Activated CD4-positive, alpha-beta memory T cell treated with anti-CD3 and anti-CD28 coated beads for 36 hours (primary cell): Measurements from ENCODE around the gene KRT2. TPM values are rescaled to one million over a fixed set of nuclear protein-coding genes. Genes with fewer than 3 reads are reported as not detected.

Experiments
- CTCF ChIA-PET: fragments of 350-600 bp; sonication (Branson Sonifier 250); formaldehyde crosslinking; loops from one replicate; lab custom pipeline; 2021; ENCODE audit warnings: antibody characterized with exemption, inconsistent platforms; lab: Charles Lee
- POLR2A ChIA-PET: fragments of 350-600 bp; sonication (Branson Sonifier 250); formaldehyde crosslinking; loops from one replicate; lab custom pipeline; 2021; ENCODE audit warnings: antibody characterized with exemption; lab: Charles Lee
- DNase-seq: peaks from one replicate; pipeline ENCODE4 v3.0.0-alpha.2; 2020
- H3K27ac Mint-ChIP-seq: one replicate; pipeline ENCODE4 v1.8.0; 2021; ENCODE audit warnings: mixed read lengths
- H3K27me3 Mint-ChIP-seq: one replicate; pipeline ENCODE4 v1.8.0; 2021; ENCODE audit warnings: mixed read lengths
- H3K36me3 Mint-ChIP-seq: one replicate; pipeline ENCODE4 v1.8.0; 2021; ENCODE audit warnings: mixed read lengths
- H3K4me1 Mint-ChIP-seq: one replicate; pipeline ENCODE4 v1.8.0; 2021; ENCODE audit warnings: low read depth, mixed read lengths
- H3K4me3 Mint-ChIP-seq: one replicate; pipeline ENCODE4 v1.8.0; 2021; ENCODE audit warnings: mild to moderate bottlenecking, mixed read lengths
- H3K9me3 Mint-ChIP-seq: one replicate; pipeline ENCODE4 v1.8.0; 2021; ENCODE audit warnings: mixed read lengths
- intact Hi-C: fragments of 100-400 bp; cut with micrococcal nuclease; formaldehyde crosslinking; loops from one replicate; pipeline ENCODE4 v1.15.1; 2023
- total RNA-seq, 2 experiments: library from RNA; stranded (reverse); gene quantifications; one replicate each; pipeline ENCODE4 v1.2.3, GENCODE V29; 2021

The KRT2 gene
- total RNA-seq, result not detected

DNA sequence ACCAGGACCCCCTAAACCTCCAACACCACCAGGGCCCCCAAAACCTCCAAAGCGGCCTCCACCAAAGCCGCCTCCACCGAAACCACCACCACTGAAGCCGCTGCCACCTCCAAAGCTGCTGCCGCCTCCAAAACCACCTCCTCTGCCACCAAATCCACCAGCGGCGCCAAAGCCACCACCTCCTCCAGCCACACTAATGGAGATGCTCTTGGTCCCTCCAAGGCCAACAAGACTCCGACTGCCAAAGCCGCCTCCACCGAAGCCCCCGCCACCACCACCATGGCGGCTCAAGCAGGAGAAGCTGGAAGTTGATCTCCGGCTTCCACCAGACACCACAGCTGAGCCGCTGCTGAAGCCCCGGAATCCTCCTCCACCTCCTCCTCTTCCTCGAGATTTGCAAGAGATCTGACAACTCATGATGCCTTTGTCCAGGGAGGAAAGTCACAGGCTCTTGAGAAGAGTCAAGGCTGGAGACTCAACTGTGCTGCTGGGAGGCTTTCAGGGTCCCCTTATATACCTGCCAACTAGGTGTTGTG lies at the start of gene KRT2:
TSS of gene KRT2 (minus strand) at position 486 of the 536 bp plus-strand sequence. CDS start at position 417, 69 bp downstream.
- Mint-ChIP-seq H3K4me1 (peaks cover 12% of the 10 kb centered on the region), H3K9me3 (no peaks in the 10 kb centered on the region), H3K27me3 (peaks cover 5% of the 10 kb centered on the region), H3K4me3 (no peak within 1 kb of the TSS), H3K36me3 (no peaks in the 10 kb centered on the region), H3K27ac (no peak within 1 kb of the TSS)
- DNase-seq, result no peak
- CTCF ChIA-PET, result no interaction called here
- intact Hi-C loops, result no loop called here
- POLR2A ChIA-PET, result no interaction called here

DNA sequence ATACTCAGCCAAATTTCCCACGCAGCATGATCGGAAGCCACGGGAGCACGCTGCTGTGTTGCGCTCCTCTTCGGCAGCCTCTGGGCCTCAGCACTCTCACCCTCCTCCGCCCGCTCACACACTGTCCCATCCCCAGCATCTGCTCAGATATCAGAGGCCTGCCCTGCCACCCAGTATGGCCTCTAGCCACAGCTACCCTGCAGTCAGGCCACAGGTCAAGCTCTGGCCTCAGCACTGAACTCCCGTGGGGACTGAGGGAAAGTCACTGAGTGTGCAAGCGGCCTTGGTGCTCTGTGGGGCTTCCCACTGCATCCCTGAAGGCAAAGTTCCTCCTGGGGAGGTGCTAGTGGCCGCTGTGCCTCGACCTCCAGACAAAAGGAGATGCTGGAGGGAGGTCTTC lies 49.3 kb upstream of the KRT2 start:
- no peaks in the 10 kb centered on the region for H3K4me1 Mint-ChIP-seq
- H3K4me3 Mint-ChIP-seq, result no peak overlapping the region
- ChIA-PET POLR2A (no interaction called here), CTCF (no interaction called here)
- no peaks in the 10 kb centered on the region for H3K9me3 Mint-ChIP-seq
- intact Hi-C loops, result no loop called here
- no peak for DNase-seq
- peaks cover 15% of the 10 kb centered on the region for H3K27me3 Mint-ChIP-seq
- no peak overlapping the region for H3K27ac Mint-ChIP-seq
- no peaks in the 10 kb centered on the region for H3K36me3 Mint-ChIP-seq

DNA sequence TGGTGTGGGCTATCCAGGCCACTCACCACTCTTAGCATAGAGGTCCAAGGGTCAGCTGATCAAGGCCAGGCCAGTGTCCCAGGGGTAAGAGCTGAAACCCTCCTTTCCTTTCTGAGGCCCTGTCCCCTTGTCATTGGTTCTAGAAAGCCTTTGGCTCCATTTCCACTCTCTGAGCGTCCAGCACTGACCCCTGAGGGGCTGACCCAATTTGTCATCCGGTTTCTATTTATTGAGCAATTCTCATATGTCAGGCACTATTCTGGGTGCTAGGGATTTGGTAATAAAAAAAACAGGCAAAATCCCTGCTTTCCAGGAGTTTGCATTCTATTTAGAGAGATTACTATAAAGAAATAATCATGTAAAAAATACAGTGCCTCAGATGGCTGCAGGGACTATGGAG lies 47.9 kb upstream of the KRT2 start:
- peaks cover 15% of the 10 kb centered on the region for H3K27me3 Mint-ChIP-seq
- ChIA-PET CTCF (no interaction called here), POLR2A (no interaction called here)
- H3K4me3 Mint-ChIP-seq, result no peak overlapping the region
- no peak overlapping the region for H3K27ac Mint-ChIP-seq
- intact Hi-C loops, result loop anchor here (10.0 kb wide), 1 partner anchor 175 kb away; no protein-coding TSS in a partner anchor
- no peaks in the 10 kb centered on the region for H3K9me3 Mint-ChIP-seq
- H3K4me1 Mint-ChIP-seq, result no peaks in the 10 kb centered on the region
- no peak for DNase-seq
- no peaks in the 10 kb centered on the region for H3K36me3 Mint-ChIP-seq

DNA sequence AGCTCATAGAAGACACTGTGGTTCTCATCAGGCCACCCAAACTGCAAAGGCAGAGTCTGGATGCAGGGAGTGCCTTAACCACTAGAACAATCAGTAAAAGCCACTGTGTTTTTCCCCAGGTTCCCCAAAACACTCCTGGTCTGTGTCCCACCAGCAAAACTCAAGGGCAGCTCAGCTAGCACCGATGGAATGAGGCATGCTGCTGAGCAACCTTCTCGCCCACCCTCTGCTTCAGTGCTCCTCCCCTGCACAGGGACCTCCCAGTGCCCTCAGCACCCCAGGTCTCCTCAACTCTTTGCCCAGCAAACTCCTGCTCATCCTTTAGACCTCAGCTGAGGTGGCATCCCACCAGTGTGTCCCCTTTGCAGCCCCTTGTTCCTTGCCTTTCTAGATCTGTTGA lies 47.4 kb upstream of the KRT2 start:
- Mint-ChIP-seq H3K36me3 (no peaks in the 10 kb centered on the region), H3K9me3 (no peaks in the 10 kb centered on the region), H3K27ac (no peak overlapping the region), H3K27me3 (peaks cover 15% of the 10 kb centered on the region), H3K4me3 (no peak overlapping the region), H3K4me1 (no peaks in the 10 kb centered on the region)
- intact Hi-C loops, result loop anchor here (10.0 kb wide), 1 partner anchor 175 kb away; no protein-coding TSS in a partner anchor
- DNase-seq, result no peak
- ChIA-PET CTCF (no interaction called here), POLR2A (no interaction called here)

DNA sequence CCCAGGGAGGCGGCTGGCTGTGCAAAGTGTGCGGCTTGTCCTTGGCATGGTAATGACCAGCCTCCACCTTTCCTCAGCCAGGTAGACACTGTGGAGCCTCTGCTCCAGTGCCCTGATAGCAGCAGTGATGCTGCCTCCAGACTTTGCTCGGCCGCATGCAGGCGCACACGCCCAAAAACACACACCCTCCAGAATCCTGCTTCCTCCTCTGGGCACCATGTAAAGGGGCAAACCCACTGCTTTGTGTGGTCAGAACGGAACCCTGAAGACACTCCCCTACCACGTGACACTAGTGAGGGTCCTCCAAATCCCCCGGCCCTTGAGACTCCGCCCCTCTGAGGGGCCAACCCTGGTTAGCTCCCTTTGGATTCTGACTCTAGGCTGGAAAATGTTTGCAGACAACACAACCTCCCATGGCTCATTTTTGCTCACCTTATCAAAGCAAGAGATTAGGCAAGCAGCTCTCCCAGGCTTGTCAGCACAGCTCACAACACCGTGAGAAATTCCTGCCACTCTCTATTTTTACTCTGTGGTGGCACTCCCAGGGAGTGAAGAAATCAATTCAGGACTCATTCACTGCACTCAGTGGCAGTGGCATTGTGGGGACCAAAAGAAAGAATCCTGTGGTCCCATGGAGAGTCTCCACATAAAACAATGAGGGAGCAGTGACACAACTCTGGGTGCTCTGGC lies 46.8 kb upstream of the KRT2 start:
- no peak overlapping the region for H3K27ac Mint-ChIP-seq
- no peaks in the 10 kb centered on the region for H3K4me1 Mint-ChIP-seq
- no peak for DNase-seq
- intact Hi-C loops, result loop anchor here (10.0 kb wide), 1 partner anchor 176 kb away; no protein-coding TSS in a partner anchor
- ChIA-PET CTCF (no interaction called here), POLR2A (no interaction called here)
- H3K27me3 Mint-ChIP-seq, result peaks cover 15% of the 10 kb centered on the region
- no peaks in the 10 kb centered on the region for H3K9me3 Mint-ChIP-seq
- H3K36me3 Mint-ChIP-seq, result no peaks in the 10 kb centered on the region
- H3K4me3 Mint-ChIP-seq, result no peak overlapping the region

DNA sequence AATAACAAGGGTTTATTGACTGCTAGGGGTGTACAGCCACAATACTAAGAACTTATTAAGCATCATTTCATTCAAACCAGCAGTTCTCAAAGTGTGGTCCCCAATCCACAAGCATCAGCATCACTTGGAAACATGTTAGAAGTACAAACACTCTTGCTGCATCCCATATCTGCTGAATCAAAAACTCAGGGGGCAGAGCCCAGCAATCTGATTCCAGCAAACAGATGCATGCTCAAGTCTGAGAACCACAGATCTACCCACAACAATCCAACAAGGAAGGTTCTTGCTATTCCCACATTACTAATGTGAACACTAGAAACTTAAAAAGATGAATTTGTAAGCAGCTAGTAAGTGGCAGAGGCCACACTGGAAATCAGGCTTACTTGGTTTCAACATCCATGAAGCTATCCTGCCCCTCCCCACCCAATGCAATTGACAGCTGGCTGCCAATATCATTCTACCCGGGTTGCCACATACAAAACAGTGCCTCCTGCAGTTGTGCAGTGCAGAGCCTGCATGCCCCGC lies 45.1 kb upstream of the KRT2 start:
- H3K9me3 Mint-ChIP-seq, result no peaks in the 10 kb centered on the region
- H3K4me1 Mint-ChIP-seq, result no peaks in the 10 kb centered on the region
- H3K27me3 Mint-ChIP-seq, result peaks cover 5% of the 10 kb centered on the region
- CTCF ChIA-PET, result no interaction called here
- no peak for DNase-seq
- intact Hi-C loops, result loop anchor here (10.0 kb wide), 1 partner anchor 178 kb away; no protein-coding TSS in a partner anchor
- no peak overlapping the region for H3K27ac Mint-ChIP-seq
- no peaks in the 10 kb centered on the region for H3K36me3 Mint-ChIP-seq
- POLR2A ChIA-PET, result no interaction called here
- H3K4me3 Mint-ChIP-seq, result no peak overlapping the region

DNA sequence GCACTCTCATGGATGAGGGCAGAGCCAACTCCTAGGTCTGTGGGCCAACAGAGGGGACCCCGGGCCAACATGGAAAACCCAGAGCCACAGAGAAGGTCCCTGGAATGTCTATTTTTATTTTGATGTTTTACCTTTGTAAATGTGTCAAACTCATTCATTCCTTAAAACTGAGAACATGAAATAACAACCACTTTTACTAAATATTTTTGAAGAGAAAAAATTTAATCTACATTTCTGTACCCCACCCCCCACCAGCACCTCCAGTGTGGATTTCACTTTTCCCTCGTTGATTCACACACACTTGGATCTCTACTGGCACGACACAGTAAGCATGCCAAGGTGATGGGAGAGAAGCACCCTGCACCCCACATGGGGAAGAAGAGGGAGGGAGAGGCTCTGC lies 44.6 kb upstream of the KRT2 start:
- no peaks in the 10 kb centered on the region for H3K36me3 Mint-ChIP-seq
- intact Hi-C loops, result loop anchor here (10.0 kb wide), 1 partner anchor 178 kb away; no protein-coding TSS in a partner anchor
- ChIA-PET POLR2A (interaction anchor here (0.6 kb wide), 1 partner anchor 341 kb away, joined by 3 read pairs; no protein-coding TSS in a partner anchor), CTCF (no interaction called here)
- H3K27me3 Mint-ChIP-seq, result peaks cover 2% of the 10 kb centered on the region
- H3K27ac Mint-ChIP-seq, result no peak overlapping the region
- no peaks in the 10 kb centered on the region for H3K9me3 Mint-ChIP-seq
- H3K4me1 Mint-ChIP-seq, result peaks cover 2% of the 10 kb centered on the region
- no peak for DNase-seq
- no peak overlapping the region for H3K4me3 Mint-ChIP-seq

DNA sequence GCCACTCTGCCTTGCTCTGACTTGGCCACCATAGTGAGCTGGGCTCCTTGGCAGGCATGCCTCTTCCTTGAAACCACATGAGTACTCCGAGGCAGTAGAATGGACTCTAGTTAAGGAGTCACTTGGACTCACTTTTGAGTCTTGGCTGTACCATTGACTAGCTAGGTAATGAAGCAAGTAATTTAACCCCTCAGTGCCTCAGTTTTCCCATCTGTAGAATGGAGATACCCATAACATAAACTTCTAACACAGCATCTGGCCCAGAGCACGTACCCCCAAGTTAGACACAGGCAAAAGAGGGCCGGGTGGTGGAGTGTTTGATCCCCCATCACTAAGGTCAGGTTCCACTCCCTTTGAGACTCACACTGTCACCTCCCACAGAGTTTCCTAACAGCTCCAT lies 43.0 kb upstream of the KRT2 start:
- Mint-ChIP-seq H3K36me3 (no peaks in the 10 kb centered on the region), H3K27ac (no peak overlapping the region), H3K9me3 (no peaks in the 10 kb centered on the region), H3K4me1 (peaks cover 11% of the 10 kb centered on the region), H3K4me3 (no peak overlapping the region), H3K27me3 (peaks cover 2% of the 10 kb centered on the region)
- no peak for DNase-seq
- CTCF ChIA-PET, result no interaction called here
- intact Hi-C loops, result loop anchor here (10.0 kb wide), 1 partner anchor 180 kb away; no protein-coding TSS in a partner anchor
- POLR2A ChIA-PET, result no interaction called here

DNA sequence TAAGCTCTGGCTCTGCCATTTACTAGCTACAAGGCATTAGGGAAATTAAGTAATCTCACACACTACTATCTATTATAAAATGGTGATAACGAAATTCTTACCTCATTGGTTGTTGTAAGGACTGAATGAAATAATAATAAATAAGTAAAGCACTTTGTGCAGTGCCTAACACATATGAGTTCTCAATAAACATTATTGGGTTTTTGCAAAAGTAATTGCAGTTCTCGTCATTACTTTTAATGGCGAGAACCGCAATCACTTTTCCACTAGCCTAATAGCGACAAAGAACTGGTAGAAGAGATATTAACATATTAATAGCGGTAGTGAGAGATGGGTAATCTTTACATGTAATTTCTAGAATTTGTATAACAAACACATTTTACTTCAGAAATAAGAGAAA lies 42.1 kb upstream of the KRT2 start:
- POLR2A ChIA-PET, result no interaction called here
- Mint-ChIP-seq H3K9me3 (no peaks in the 10 kb centered on the region), H3K27me3 (no peaks in the 10 kb centered on the region), H3K4me3 (no peak overlapping the region), H3K36me3 (no peaks in the 10 kb centered on the region), H3K4me1 (peaks cover 14% of the 10 kb centered on the region), H3K27ac (no peak overlapping the region)
- CTCF ChIA-PET, result no interaction called here
- no peak for DNase-seq
- intact Hi-C loops, result loop anchor here (10.0 kb wide), 1 partner anchor 181 kb away; no protein-coding TSS in a partner anchor

DNA sequence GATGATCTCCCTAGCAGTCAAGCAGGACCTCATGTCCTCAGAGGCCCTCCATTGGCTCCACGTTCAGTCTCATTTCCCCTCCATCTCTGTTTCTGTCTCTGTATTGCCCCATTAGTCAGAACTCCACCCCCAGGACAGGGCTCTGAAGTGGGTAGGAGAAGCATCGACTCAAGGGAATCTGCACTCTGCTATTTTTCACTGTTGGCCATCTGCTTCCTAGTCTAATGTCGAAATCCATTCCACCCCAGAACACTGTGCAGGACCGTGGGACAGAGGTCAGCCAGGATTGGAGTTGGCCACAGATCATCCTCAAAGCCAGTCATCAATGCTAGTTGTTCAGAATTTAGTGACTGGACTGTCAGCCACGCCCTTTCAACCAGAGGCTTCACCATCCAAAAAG lies 41.2 kb upstream of the KRT2 start:
- Mint-ChIP-seq H3K27me3 (no peaks in the 10 kb centered on the region), H3K4me3 (no peak overlapping the region), H3K36me3 (no peaks in the 10 kb centered on the region), H3K9me3 (no peaks in the 10 kb centered on the region), H3K4me1 (peaks cover 14% of the 10 kb centered on the region), H3K27ac (no peak overlapping the region)
- intact Hi-C loops, result loop anchor here (10.0 kb wide), 1 partner anchor 182 kb away; no protein-coding TSS in a partner anchor
- POLR2A ChIA-PET, result no interaction called here
- DNase-seq, result no peak
- CTCF ChIA-PET, result interaction anchor here (1.0 kb wide), 1 partner anchor 177 kb away, joined by 3 read pairs; no protein-coding TSS in a partner anchor

DNA sequence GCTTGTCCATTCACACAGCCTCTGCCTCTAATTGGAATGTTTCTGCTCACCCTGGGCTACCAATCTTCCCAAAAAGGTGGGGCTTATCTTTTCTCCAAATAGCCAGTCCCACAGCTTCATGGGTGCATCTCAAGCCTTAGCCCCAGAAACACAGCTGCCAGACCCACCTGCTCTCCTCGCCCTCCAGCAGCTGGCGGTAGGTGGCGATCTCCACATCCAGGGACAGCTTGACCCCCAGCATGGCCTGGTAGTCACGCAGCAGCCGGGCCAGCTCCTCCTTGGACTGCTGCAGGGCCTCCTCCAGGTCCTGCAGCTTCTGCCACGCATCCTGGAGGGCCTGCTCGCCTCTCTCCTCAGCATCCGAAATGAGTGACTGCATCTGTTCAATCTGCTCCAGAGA lies 40.2 kb upstream of the KRT2 start:
- ChIA-PET CTCF (interaction anchor here (1.2 kb wide), 1 partner anchor 193 kb away, joined by 4 read pairs; no protein-coding TSS in a partner anchor), POLR2A (no interaction called here)
- no peaks in the 10 kb centered on the region for H3K36me3 Mint-ChIP-seq
- H3K9me3 Mint-ChIP-seq, result no peaks in the 10 kb centered on the region
- peaks cover 14% of the 10 kb centered on the region for H3K4me1 Mint-ChIP-seq
- H3K27me3 Mint-ChIP-seq, result no peaks in the 10 kb centered on the region
- no peak overlapping the region for H3K27ac Mint-ChIP-seq
- H3K4me3 Mint-ChIP-seq, result no peak overlapping the region
- intact Hi-C loops, result loop anchor here (10.0 kb wide), 1 partner anchor 183 kb away; no protein-coding TSS in a partner anchor
- DNase-seq, result no peak

DNA sequence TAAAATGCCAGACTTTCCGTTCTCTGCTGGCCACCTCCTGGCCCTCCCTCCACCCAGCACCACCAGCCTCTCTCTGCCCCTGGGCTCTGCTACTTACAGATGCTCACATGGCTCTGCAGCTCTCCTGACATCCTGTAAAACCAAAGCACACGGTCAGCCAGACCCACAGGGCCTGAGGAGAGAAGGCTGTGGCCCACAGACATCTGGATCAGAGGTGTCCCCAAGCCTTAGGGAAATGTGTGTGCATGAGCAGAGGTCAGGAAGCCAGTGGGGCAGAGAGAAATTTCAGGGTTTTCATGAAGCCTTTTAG lies 39.8 kb upstream of the KRT2 start:
- no peaks in the 10 kb centered on the region for H3K36me3 Mint-ChIP-seq
- no peak overlapping the region for H3K27ac Mint-ChIP-seq
- H3K4me3 Mint-ChIP-seq, result no peak overlapping the region
- intact Hi-C loops, result loop anchor here (10.0 kb wide), 1 partner anchor 183 kb away; no protein-coding TSS in a partner anchor
- ChIA-PET CTCF (interaction anchor here (1.2 kb wide), 1 partner anchor 193 kb away, joined by 4 read pairs; no protein-coding TSS in a partner anchor), POLR2A (no interaction called here)
- peaks cover 14% of the 10 kb centered on the region for H3K4me1 Mint-ChIP-seq
- H3K9me3 Mint-ChIP-seq, result no peaks in the 10 kb centered on the region
- no peaks in the 10 kb centered on the region for H3K27me3 Mint-ChIP-seq
- DNase-seq, result no peak
